IPS-18c (cell line): ENCODE results near the gene TBX19.
"Not testable (repeated sequence)": the region's sequence is repeated elsewhere in the genome, so short reads cannot be mapped to it uniquely, and the experiment has no call there.

Experiments
- H3K4me3 ChIP-seq: 2 replicates; pipeline ENCODE4 v1.7.0; 2013; ENCODE audit warnings: low read depth, mild to moderate bottlenecking, low read length, moderate library complexity; ENCODE audit not compliant: insufficient read depth
- H3K9me3 ChIP-seq: one replicate; pipeline ENCODE4 v1.6.1; 2013; ENCODE audit warnings: mild to moderate bottlenecking, low read length, moderate library complexity; ENCODE audit not compliant: control insufficient read depth, insufficient read depth

The TBX19 gene

GRCh38 chr1:168338589-168339503 is 58.2 kb downstream of the TBX19 start:
- H3K9me3 ChIP-seq, result no peaks in the 10 kb centered on the region
- no peak overlapping the region for H3K4me3 ChIP-seq

- Histone ChIP-seq H3K4me3 (no peak overlapping the region), H3K9me3 (no peaks in the 10 kb centered on the region)
Observed at GRCh38 chr1:168340781-168341482, 60.3 kb downstream of the TBX19 start.

GRCh38 chr1:168341483-168341975 is 60.9 kb downstream of the TBX19 start:
- H3K9me3 ChIP-seq, result no peaks in the 10 kb centered on the region
- no peak overlapping the region for H3K4me3 ChIP-seq

GRCh38 chr1:168342572-168343280 is 62.0 kb downstream of the TBX19 start:
- H3K9me3 ChIP-seq, result no peaks in the 10 kb centered on the region
- no peak overlapping the region for H3K4me3 ChIP-seq

- Histone ChIP-seq H3K9me3 (no peaks in the 10 kb centered on the region), H3K4me3 (no peak overlapping the region)
Observed at GRCh38 chr1:168343566-168343965, 62.9 kb downstream of the TBX19 start.

- Histone ChIP-seq H3K4me3 (no peak overlapping the region), H3K9me3 (no peaks in the 10 kb centered on the region)
Observed at GRCh38 chr1:168344517-168344916, 63.8 kb downstream of the TBX19 start.

GRCh38 chr1:168345939-168346338 is 65.3 kb downstream of the TBX19 start:
- no peak overlapping the region for H3K4me3 ChIP-seq
- H3K9me3 ChIP-seq, result no peaks in the 10 kb centered on the region

- H3K4me3 ChIP-seq, result no peak overlapping the region
- H3K9me3 ChIP-seq, result no peaks in the 10 kb centered on the region
Observed at GRCh38 chr1:168347630-168348029, 67.0 kb downstream of the TBX19 start.

- no peaks in the 10 kb centered on the region for H3K9me3 ChIP-seq
- H3K4me3 ChIP-seq, result no peak overlapping the region
Observed at GRCh38 chr1:168348146-168348709, 67.6 kb downstream of the TBX19 start.

- peak overlapping the region; percentile 24; the same call in 1 of the 2 replicates for H3K4me3 ChIP-seq
Observed at GRCh38 chr1:168354335-168355269, 73.9 kb downstream of the TBX19 start.

GRCh38 chr1:168360151-168361021 is 79.7 kb downstream of the TBX19 start:
- Histone ChIP-seq H3K9me3 (no peaks in the 10 kb centered on the region), H3K4me3 (no peak overlapping the region)

More at GRCh38 chr1:168354335-168355269, 73.9 kb downstream of the TBX19 start:
- not testable (repeated sequence) for H3K9me3 ChIP-seq

GRCh38 chr1:168361252-168361651 is 80.6 kb downstream of the TBX19 start:
- H3K9me3 ChIP-seq, result no peaks in the 10 kb centered on the region
- H3K4me3 ChIP-seq, result no peak overlapping the region

GRCh38 chr1:168362991-168363390 is 82.3 kb downstream of the TBX19 start:
- Histone ChIP-seq H3K9me3 (no peaks in the 10 kb centered on the region), H3K4me3 (no peak overlapping the region)
